ENCODE results near the gene METTL3.

Gene METTL3

DNA sequence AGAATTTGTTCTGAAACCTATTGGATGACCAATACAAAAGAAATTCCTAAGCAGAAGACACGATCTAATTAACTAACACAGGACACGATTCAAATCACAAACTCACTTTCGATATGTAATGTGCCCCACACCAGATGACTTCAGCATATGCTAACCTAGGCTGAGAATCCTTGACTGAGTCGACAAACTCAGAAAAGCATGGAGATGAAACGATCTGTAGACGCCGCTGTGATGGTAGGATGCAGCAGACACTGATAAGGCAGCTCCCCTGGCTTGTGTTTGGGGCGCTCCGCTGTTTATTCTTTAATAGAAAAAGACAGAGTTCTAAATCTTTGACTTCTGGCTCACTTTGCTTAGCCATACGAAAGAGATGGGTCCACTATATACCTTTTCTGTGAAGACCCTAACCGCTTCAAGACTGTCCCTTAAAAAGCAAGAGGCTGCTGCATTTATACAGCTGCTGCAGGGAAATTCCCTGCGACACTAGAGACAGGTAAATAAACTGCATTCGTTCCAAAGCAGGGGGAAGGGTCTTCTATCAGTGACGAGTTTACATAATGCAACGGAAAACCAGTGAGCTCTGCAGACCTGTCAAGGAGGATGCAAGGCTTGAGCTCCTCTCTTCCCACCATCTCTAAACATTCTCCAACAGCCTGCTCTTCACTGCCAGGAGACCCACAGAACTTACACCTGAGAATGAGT, 56.1 kb downstream of the METTL3 start:
- peak; percentile 28 for DNase-seq (ENCODE audit: low read depth)
- TF ChIP-seq, protein P1, sequence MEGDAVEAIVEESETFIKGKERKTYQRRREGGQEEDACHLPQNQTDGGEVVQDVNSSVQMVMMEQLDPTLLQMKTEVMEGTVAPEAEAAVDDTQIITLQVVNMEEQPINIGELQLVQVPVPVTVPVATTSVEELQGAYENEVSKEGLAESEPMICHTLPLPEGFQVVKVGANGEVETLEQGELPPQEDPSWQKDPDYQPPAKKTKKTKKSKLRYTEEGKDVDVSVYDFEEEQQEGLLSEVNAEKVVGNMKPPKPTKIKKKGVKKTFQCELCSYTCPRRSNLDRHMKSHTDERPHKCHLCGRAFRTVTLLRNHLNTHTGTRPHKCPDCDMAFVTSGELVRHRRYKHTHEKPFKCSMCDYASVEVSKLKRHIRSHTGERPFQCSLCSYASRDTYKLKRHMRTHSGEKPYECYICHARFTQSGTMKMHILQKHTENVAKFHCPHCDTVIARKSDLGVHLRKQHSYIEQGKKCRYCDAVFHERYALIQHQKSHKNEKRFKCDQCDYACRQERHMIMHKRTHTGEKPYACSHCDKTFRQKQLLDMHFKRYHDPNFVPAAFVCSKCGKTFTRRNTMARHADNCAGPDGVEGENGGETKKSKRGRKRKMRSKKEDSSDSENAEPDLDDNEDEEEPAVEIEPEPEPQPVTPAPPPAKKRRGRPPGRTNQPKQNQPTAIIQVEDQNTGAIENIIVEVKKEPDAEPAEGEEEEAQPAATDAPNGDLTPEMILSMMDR (conservative IDR thresholded peaks at IDR 0.05; ENCODE audit: control insufficient read depth, insufficient read depth, low read depth, low read length) = no peak
- peak overlapping the region; percentile 95 for H3K4me3 ChIP-seq (ENCODE audit: control insufficient read depth, low read depth, low read length)

DNA sequence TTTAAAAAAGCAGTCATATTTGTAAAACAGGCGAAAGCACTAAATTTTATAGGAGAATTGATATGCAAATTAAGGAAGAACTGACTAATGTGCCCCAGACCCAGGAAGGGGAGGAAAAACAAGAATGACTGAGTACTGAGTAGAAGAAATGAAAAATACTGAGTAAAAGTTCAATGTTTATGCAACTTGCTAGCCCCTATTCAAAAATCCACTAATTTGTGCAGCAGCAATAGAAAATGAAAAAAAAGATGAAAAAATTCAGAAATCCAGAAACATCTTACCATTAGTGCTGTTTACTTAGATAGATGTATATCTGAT, 61.3 kb downstream of the METTL3 start:
- H3K4me3 ChIP-seq (ENCODE audit: control insufficient read depth, low read depth, low read length) = no peak overlapping the region
- TF ChIP-seq, protein P1 (conservative IDR thresholded peaks at IDR 0.05; ENCODE audit: control insufficient read depth, insufficient read depth, low read depth, low read length) = no peak
- no peak for DNase-seq (ENCODE audit: low read depth)
